Ascending aorta (tissue), 2 donors: ENCODE results near the gene GFRA1. TPM values are rescaled to one million over a fixed set of nuclear protein-coding genes. Genes with fewer than 3 reads are reported as not detected.

Experiments
- DNase-seq, 2 donors: peaks; one replicate each; pipeline ENCODE4 v3.0.0-alpha.2; 2019; ENCODE audit warnings: low spot score in 2 of 2
- H3K27ac ChIP-seq, 2 donors: fragments of 200-600 bp; sonication (generic); one replicate each; pipeline ENCODE4 v1.5.1; 2016 to 2017; ENCODE audit warnings: mild to moderate bottlenecking in 1 of 2
- H3K27me3 ChIP-seq: fragments of 200-600 bp; sonication (generic); one replicate; pipeline ENCODE4 v1.5.1; 2017
- H3K36me3 ChIP-seq, 2 donors: fragments of 200-600 bp; sonication (generic); one replicate each; pipeline ENCODE4 v1.5.1; 2016
- H3K4me1 ChIP-seq, 2 donors: fragments of 200-600 bp; sonication (generic); one replicate each; pipeline ENCODE4 v1.5.1; 2016 to 2017; ENCODE audit warnings: mild to moderate bottlenecking in 1 of 2
- H3K4me3 ChIP-seq, 2 donors: fragments of 200-600 bp; sonication (generic); one replicate each; pipeline ENCODE4 v1.5.1; 2016 to 2017; ENCODE audit warnings: mild to moderate bottlenecking in 1 of 2
- H3K9me3 ChIP-seq, 2 donors: fragments of 200-600 bp; sonication (generic); one replicate each; pipeline ENCODE4 v1.5.1; 2016
- CTCF ChIP-seq, 3 experiments: fragments of 200-600 bp in 2 of 3; fragments of 450-650 bp in 1 of 3; sonication (generic) in 2 of 3; IDR thresholded peaks; one replicate each; pipeline ENCODE4 v1.5.1; 2016 to 2019; ENCODE audit warnings: antibody characterized with exemption in 3 of 3, mild to moderate bottlenecking in 1 of 3, moderate library complexity in 1 of 3
- intact Hi-C: fragments of 100-400 bp; cut with DNase I; formaldehyde crosslinking; loops from one replicate; pipeline ENCODE4 v1.15.1; 2023
- total RNA-seq: library from RNA; depleted of rRNA; stranded (reverse); fragments of >200 nt; gene quantifications from one replicate; pipeline ENCODE4 v1.1.0, GENCODE V29; 2016

GFRA1 gene
- total RNA-seq, 1 donor from 2014 or later = 7.0 TPM

GRCh38 chr10:116195583-116195982 lies 77.4 kb downstream of the GFRA1 start:
- no peaks in the 10 kb centered on the region for H3K4me1 ChIP-seq
- no peak for DNase-seq
- TF ChIP-seq CTCF (IDR thresholded peaks at IDR 0.05) = no peak
- H3K4me3 ChIP-seq = no peak overlapping the region
- H3K9me3 ChIP-seq = peaks cover 4 to 11% of the 10 kb centered on the region in 2 donors
- H3K27ac ChIP-seq = no peak overlapping the region
- intact Hi-C loops = no loop called here
- no peaks in the 10 kb centered on the region for H3K27me3 ChIP-seq
- no peaks in the 10 kb centered on the region for H3K36me3 ChIP-seq

DNA sequence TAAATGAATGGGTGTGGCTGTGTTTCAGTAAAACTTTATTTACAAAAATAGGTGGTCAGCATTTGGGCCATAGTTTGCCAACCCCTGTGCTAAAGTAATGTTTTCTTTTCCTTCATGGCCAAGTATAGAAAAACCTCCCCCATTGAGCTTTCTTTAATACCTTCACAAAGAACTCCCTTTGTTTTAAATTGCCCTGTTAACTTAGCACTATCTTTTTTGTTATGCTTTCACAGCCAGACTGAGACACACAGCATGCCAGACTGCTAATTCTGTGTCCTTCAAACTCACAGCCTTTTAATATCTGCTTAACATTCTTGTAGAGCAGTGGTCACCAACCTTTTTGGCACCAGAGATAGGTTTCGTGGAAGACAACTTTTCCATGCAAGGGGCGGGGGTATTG lies 78.0 kb downstream of the GFRA1 start:
- H3K36me3 ChIP-seq = no peaks in the 10 kb centered on the region
- no peak overlapping the region for H3K4me3 ChIP-seq
- H3K27ac ChIP-seq = no peak overlapping the region
- no peak for DNase-seq
- peaks cover 4 to 11% of the 10 kb centered on the region in 2 donors for H3K9me3 ChIP-seq
- no peaks in the 10 kb centered on the region for H3K4me1 ChIP-seq
- no peaks in the 10 kb centered on the region for H3K27me3 ChIP-seq
- intact Hi-C loops = no loop called here
- no peak for TF ChIP-seq CTCF (IDR thresholded peaks at IDR 0.05)

GRCh38 chr10:116194061-116194460 lies 78.9 kb downstream of the GFRA1 start:
- H3K36me3 ChIP-seq = no peaks in the 10 kb centered on the region
- intact Hi-C loops = no loop called here
- H3K27ac ChIP-seq = no peak overlapping the region
- H3K4me3 ChIP-seq = no peak overlapping the region
- H3K27me3 ChIP-seq = no peaks in the 10 kb centered on the region
- peaks cover 4 to 11% of the 10 kb centered on the region in 2 donors for H3K9me3 ChIP-seq
- TF ChIP-seq CTCF (IDR thresholded peaks at IDR 0.05) = no peak
- H3K4me1 ChIP-seq = no peaks in the 10 kb centered on the region
- no peak for DNase-seq

GRCh38 chr10:116190883-116191282 lies 82.1 kb downstream of the GFRA1 start:
- no peak for TF ChIP-seq CTCF (IDR thresholded peaks at IDR 0.05)
- H3K27me3 ChIP-seq = no peaks in the 10 kb centered on the region
- no peaks in the 10 kb centered on the region for H3K4me1 ChIP-seq
- no peak for DNase-seq
- no peaks in the 10 kb centered on the region for H3K36me3 ChIP-seq
- no peak overlapping the region for H3K27ac ChIP-seq
- H3K9me3 ChIP-seq = peaks cover 4 to 7% of the 10 kb centered on the region in 2 donors
- intact Hi-C loops = no loop called here
- no peak overlapping the region for H3K4me3 ChIP-seq

DNA sequence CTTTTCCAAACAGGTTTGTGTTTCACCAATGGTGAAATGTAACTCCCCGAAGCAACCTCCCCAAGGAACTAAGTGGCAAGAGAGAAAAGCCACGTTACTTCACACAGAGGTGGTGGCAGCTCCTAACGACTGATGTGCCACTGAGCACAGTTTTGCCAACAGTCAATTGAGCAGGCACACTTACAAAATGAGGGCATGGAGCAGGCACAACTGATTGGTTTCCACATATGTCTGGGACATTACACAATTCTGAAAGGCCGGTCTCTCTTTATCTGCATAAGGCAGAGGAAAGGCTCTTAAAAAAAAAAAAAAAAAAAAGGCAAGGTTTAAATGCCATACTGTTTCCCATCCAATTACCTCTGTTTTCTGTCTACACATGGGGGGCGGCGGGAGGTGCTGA lies 86.7 kb downstream of the GFRA1 start:
- no peak for TF ChIP-seq CTCF (IDR thresholded peaks at IDR 0.05)
- Histone ChIP-seq H3K27ac (no peak overlapping the region), H3K4me1 (no peaks in the 10 kb centered on the region), H3K27me3 (no peaks in the 10 kb centered on the region), H3K36me3 (no peaks in the 10 kb centered on the region), H3K4me3 (no peak overlapping the region), H3K9me3 (no peaks in the 10 kb centered on the region)
- intact Hi-C loops = no loop called here
- DNase-seq = no peak

DNA sequence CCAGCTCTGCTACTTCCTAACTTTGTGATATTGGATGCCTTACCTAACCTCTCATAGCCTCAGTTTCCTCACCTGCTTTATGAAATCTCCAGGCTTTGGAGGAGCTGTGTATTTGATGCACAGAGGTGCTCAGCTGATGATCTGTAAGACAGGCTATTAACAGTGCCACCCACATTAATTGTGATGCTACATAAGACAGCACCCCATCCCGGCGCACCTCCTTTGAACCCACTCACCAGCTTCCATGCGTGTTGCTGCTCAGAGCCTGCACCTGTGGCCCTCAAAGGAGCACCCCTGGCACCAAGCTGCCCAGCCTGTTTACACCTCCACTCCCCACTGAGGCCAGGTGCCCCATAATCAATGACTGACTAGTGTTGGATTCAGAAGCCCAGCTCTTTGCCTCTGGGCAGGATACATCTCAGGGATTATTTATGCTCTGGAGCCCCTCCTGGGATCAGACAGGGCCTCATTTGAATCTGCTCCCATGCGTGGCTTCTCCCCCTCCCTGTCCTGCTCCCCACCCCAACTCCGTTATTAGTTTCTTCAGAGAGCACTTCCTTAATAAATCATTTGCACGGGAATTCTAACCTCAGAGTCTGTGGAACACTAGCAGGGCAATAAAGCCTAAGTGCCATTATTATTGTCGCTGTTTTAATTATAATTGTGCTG lies 87.7 kb downstream of the GFRA1 start:
- Histone ChIP-seq H3K4me3 (no peak overlapping the region), H3K27ac (no peak overlapping the region), H3K4me1 (no peaks in the 10 kb centered on the region), H3K9me3 (no peaks in the 10 kb centered on the region), H3K27me3 (no peaks in the 10 kb centered on the region), H3K36me3 (no peaks in the 10 kb centered on the region)
- intact Hi-C loops = no loop called here
- no peak for DNase-seq
- TF ChIP-seq CTCF (IDR thresholded peaks at IDR 0.05) = no peak
